Natural killer cell (primary cell): ENCODE measurements around the gene NHLRC2. TPM values are rescaled to one million over a fixed set of nuclear protein-coding genes. Genes with fewer than 3 reads are reported as not detected.

Experiments used
- ATAC-seq, 3 donors: fragments of 150-1000 bp in 2 of 3; fragments of 200-7000 bp in 1 of 3; cut with Tn5 transposase; 1 replicate in 1 of 3; 2 replicates in 2 of 3; pipeline ENCODE4 v1.10.0; 2021; ENCODE audit warnings: mild to moderate bottlenecking in 2 of 3, moderate library complexity in 2 of 3
- DNase-seq, 2 donors: peaks; one replicate each; pipeline versions ENCODE4 v3.0.0 to v3.0.0-alpha.2; 2013 to 2021; ENCODE audit warnings: mixed read lengths in 1 of 2
- H3K27ac ChIP-seq: one replicate; pipeline ENCODE4 v1.5.1; 2013; ENCODE audit warnings: mild to moderate bottlenecking, low read length
- H3K27me3 ChIP-seq: one replicate; pipeline ENCODE4 v1.6.1; 2013; ENCODE audit warnings: low read length; ENCODE audit not compliant: control insufficient read depth, insufficient read depth
- H3K36me3 ChIP-seq: one replicate; pipeline ENCODE4 v1.6.1; 2013; ENCODE audit warnings: low read length; ENCODE audit not compliant: control insufficient read depth, insufficient read depth
- H3K4me1 ChIP-seq: one replicate; pipeline ENCODE4 v1.6.1; 2013; ENCODE audit warnings: low read length; ENCODE audit not compliant: control insufficient read depth, insufficient read depth
- H3K4me3 ChIP-seq: one replicate; pipeline ENCODE4 v1.5.1; 2013; ENCODE audit warnings: low read length
- H3K9me3 ChIP-seq: one replicate; pipeline ENCODE4 v1.6.1; 2013; ENCODE audit warnings: low read length; ENCODE audit not compliant: control insufficient read depth, insufficient read depth
- H3K27ac Mint-ChIP-seq, 2 donors: one replicate each; pipeline ENCODE4 v1.8.0; 2022; ENCODE audit warnings: mild to moderate bottlenecking in 2 of 2, mixed read lengths in 2 of 2, moderate library complexity in 1 of 2
- H3K27me3 Mint-ChIP-seq, 2 donors: one replicate each; pipeline ENCODE4 v1.8.0; 2022; ENCODE audit warnings: low read depth in 2 of 2, mixed read lengths in 2 of 2
- H3K36me3 Mint-ChIP-seq: one replicate; pipeline ENCODE4 v1.8.0; 2022; ENCODE audit warnings: mixed read lengths
- H3K4me1 Mint-ChIP-seq, 2 donors: one replicate each; pipeline ENCODE4 v1.8.0; 2022; ENCODE audit warnings: mixed read lengths in 2 of 2
- H3K4me3 Mint-ChIP-seq: one replicate; pipeline ENCODE4 v1.8.0; 2022; ENCODE audit warnings: mild to moderate bottlenecking, moderate library complexity, mixed read lengths
- H3K9me3 Mint-ChIP-seq, 2 donors: one replicate each; pipeline ENCODE4 v1.8.0; 2022; ENCODE audit warnings: mixed read lengths in 2 of 2
- CTCF ChIP-seq: fragments of 200-600 bp; IDR thresholded peaks from one replicate; pipeline ENCODE4 v1.8.0; 2022; ENCODE audit warnings: antibody characterized with exemption
- WGBS: methylation state at CpG from one replicate; pipeline ENCODE4 v1.1.7; 2013; ENCODE audit warnings: missing lambda C conversion rate; ENCODE audit not compliant: insufficient coverage; 5-methylcytosine and 5-hydroxymethylcytosine counted together
- intact Hi-C: fragments of 100-400 bp; cut with micrococcal nuclease; formaldehyde crosslinking; loops from one replicate; pipeline ENCODE4 v1.14.2; 2022
- total RNA-seq, 4 donors: library from RNA; stranded (reverse); fragments of 120-200 nt in 1 of 4; gene quantifications; one replicate each; pipeline versions ENCODE4 v1.2.3 to v1.2.4, GENCODE V29; 2013 to 2022

Gene NHLRC2
- total RNA-seq, 3 donors from 2014 or later (not counting 1 experiment from before 2014, with no cell fraction given) = 19.0 to 24.7 (median 22.4) TPM

GRCh38 chr10:113869789-113870188 is 15.3 kb downstream of the NHLRC2 start:
- DNase-seq (no peak), ATAC-seq (no peak)
- TF ChIP-seq CTCF = no peak
- Histone ChIP-seq H3K9me3 (no peaks in the 10 kb centered on the region), H3K27me3 (no peaks in the 10 kb centered on the region), H3K36me3 (no peaks in the 10 kb centered on the region), H3K4me3 (no peak overlapping the region), H3K27ac (no peak overlapping the region), H3K4me1 (no peaks in the 10 kb centered on the region)
- intact Hi-C loops = no loop called here
- H3K9me3 Mint-ChIP-seq = peaks cover 0 to 6% of the 10 kb centered on the region in 2 donors
- H3K27me3 Mint-ChIP-seq = no peaks in the 10 kb centered on the region
- no peak overlapping the region for H3K27ac Mint-ChIP-seq
- H3K4me3 Mint-ChIP-seq = no peak overlapping the region
- peaks cover 9% of the 10 kb centered on the region for H3K36me3 Mint-ChIP-seq
- WGBS = 100% methylated on average over 1 of the region's 2 CpGs
- peaks cover 19 to 26% of the 10 kb centered on the region in 2 donors for H3K4me1 Mint-ChIP-seq

- Histone ChIP-seq H3K36me3 (peaks cover 3% of the 10 kb centered on the region), H3K27me3 (no peaks in the 10 kb centered on the region), H3K27ac (no peak overlapping the region), H3K9me3 (no peaks in the 10 kb centered on the region), H3K4me3 (no peak overlapping the region), H3K4me1 (no peaks in the 10 kb centered on the region)
- H3K4me1 Mint-ChIP-seq = peaks cover 21 to 33% of the 10 kb centered on the region in 2 donors
- WGBS = 93% methylated on average over 2 of the region's 3 CpGs
- H3K4me3 Mint-ChIP-seq = no peak overlapping the region
- ATAC-seq (no peak), DNase-seq (no peak)
- no peaks in the 10 kb centered on the region for H3K27me3 Mint-ChIP-seq
- no peak for TF ChIP-seq CTCF
- peaks cover 9% of the 10 kb centered on the region for H3K36me3 Mint-ChIP-seq
- no peak overlapping the region for H3K27ac Mint-ChIP-seq
- intact Hi-C loops = no loop called here
- H3K9me3 Mint-ChIP-seq = peaks cover 0 to 6% of the 10 kb centered on the region in 2 donors
Observed at GRCh38 chr10:113872139-113873030, 17.9 kb downstream of the NHLRC2 start.

- DNase-seq (no peak), ATAC-seq (no peak)
- Mint-ChIP-seq H3K27ac (no peak overlapping the region), H3K9me3 (peaks cover 0 to 6% of the 10 kb centered on the region in 2 donors), H3K36me3 (peaks cover 9% of the 10 kb centered on the region), H3K4me3 (no peak overlapping the region), H3K4me1 (peaks cover 17 to 18% of the 10 kb centered on the region in 2 donors), H3K27me3 (no peaks in the 10 kb centered on the region)
- Histone ChIP-seq H3K9me3 (no peaks in the 10 kb centered on the region), H3K27me3 (no peaks in the 10 kb centered on the region), H3K27ac (no peak overlapping the region), H3K4me3 (no peak overlapping the region), H3K4me1 (no peaks in the 10 kb centered on the region), H3K36me3 (peaks cover 3% of the 10 kb centered on the region)
- TF ChIP-seq CTCF = no peak
- WGBS = no CpG with 5 or more reads among the region's 1 CpG
- intact Hi-C loops = no loop called here
Observed at GRCh38 chr10:113875212-113875611, 20.8 kb downstream of the NHLRC2 start.
